GM10847 (cell line): ENCODE measurements around the gene EXOC4.

Experiments used
- POLR2A ChIP-seq: IDR thresholded peaks from 2 replicates; pipeline ENCODE4 v1.6.1; 2011; ENCODE audit not compliant: insufficient read length; ENCODE audit errors: extremely low read depth

EXOC4 gene

GRCh38 chr7:133934262-133934976, 681.5 kb downstream of the EXOC4 start:
- TF ChIP-seq POLR2A, result no peak

GRCh38 chr7:133934977-133935330, 682.1 kb downstream of the EXOC4 start:
- TF ChIP-seq POLR2A, result no peak

- no peak for TF ChIP-seq POLR2A
Measured at GRCh38 chr7:133936074-133936473, 683.2 kb downstream of the EXOC4 start.

- no peak for TF ChIP-seq POLR2A
Measured at GRCh38 chr7:133937786-133938185, 684.9 kb downstream of the EXOC4 start.

- TF ChIP-seq POLR2A, result no peak
Measured at GRCh38 chr7:133940368-133940767, 687.5 kb downstream of the EXOC4 start.

GRCh38 chr7:133941496-133941895, 688.6 kb downstream of the EXOC4 start:
- TF ChIP-seq POLR2A, result no peak

GRCh38 chr7:133945497-133945896, 692.6 kb downstream of the EXOC4 start:
- TF ChIP-seq POLR2A, result no peak

- TF ChIP-seq POLR2A, result no peak
Measured at GRCh38 chr7:133947458-133948254, 694.8 kb downstream of the EXOC4 start.

GRCh38 chr7:133948588-133948987, 695.7 kb downstream of the EXOC4 start:
- no peak for TF ChIP-seq POLR2A

GRCh38 chr7:133950855-133951254, 698.0 kb downstream of the EXOC4 start:
- TF ChIP-seq POLR2A, result no peak

GRCh38 chr7:133955208-133955607, 702.3 kb downstream of the EXOC4 start:
- TF ChIP-seq POLR2A, result no peak

- TF ChIP-seq POLR2A, result no peak
Measured at GRCh38 chr7:133957845-133958244, 705.0 kb downstream of the EXOC4 start.

- TF ChIP-seq POLR2A, result no peak
Measured at GRCh38 chr7:133958822-133959221, 705.9 kb downstream of the EXOC4 start.

GRCh38 chr7:133959505-133959904, 706.6 kb downstream of the EXOC4 start:
- no peak for TF ChIP-seq POLR2A

- TF ChIP-seq POLR2A, result no peak
Measured at GRCh38 chr7:133961724-133962123, 708.8 kb downstream of the EXOC4 start.

GRCh38 chr7:133962646-133963045, 709.8 kb downstream of the EXOC4 start:
- no peak for TF ChIP-seq POLR2A

- TF ChIP-seq POLR2A, result no peak
Measured at GRCh38 chr7:133963629-133964028, 710.8 kb downstream of the EXOC4 start.

GRCh38 chr7:133971625-133972024, 718.7 kb downstream of the EXOC4 start:
- TF ChIP-seq POLR2A, result no peak
